ENCODE data around the gene CNIH4.
"Not testable (repeated sequence)": the region's sequence is repeated elsewhere in the genome, so short reads cannot be mapped to it uniquely, and the experiment has no call there.

The CNIH4 gene

DNA sequence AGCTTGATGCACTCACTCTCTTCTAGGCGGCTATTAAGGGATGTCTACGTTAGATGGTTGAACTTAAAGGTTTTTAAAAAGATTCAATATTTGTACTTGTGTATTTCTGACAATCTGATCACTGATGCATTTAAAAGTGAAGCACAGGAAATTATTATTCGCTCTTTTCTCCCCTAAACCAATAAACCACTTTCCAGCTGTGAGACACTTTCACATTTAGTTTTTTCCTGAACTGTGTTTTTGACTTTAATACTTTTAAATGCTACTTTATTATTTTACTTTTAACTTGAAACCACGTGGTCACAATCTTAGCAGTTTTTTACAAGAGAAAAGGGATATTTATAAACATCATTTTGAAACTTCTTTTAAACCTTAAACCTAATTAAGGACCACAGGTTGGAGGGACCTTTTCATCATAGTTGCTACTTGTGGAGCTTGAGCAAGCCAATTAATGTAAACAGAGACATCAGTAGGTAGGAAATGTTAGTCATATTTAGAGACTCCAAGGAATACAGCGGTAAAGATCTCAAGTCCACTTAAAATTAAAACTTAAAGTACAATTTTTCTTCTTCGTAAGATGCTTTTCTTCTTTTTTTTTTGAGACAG, 68.7 kb downstream of the CNIH4 start:
- Histone ChIP-seq H3K4me3 (ENCODE audit: low read depth, low read length) (no peak overlapping the region), H3K27ac (ENCODE audit: extremely low read depth, low read depth, low read length) (no peak overlapping the region), H3K36me3 (ENCODE audit: control insufficient read depth in 2 of 2, insufficient read depth in 1 of 2, low read length in 2 of 2) (peaks cover 83 to 87% of the 10 kb centered on the region in 2 experiments), H3K4me1 (ENCODE audit: control insufficient read depth, insufficient read depth, low read length) (peaks cover 12% of the 10 kb centered on the region; the same call in 1 of the 2 replicates), H3K9me3 (ENCODE audit: control insufficient read depth, insufficient read depth, low read depth, low read length) (no peaks in the 10 kb centered on the region)
- TF ChIP-seq, protein P1, sequence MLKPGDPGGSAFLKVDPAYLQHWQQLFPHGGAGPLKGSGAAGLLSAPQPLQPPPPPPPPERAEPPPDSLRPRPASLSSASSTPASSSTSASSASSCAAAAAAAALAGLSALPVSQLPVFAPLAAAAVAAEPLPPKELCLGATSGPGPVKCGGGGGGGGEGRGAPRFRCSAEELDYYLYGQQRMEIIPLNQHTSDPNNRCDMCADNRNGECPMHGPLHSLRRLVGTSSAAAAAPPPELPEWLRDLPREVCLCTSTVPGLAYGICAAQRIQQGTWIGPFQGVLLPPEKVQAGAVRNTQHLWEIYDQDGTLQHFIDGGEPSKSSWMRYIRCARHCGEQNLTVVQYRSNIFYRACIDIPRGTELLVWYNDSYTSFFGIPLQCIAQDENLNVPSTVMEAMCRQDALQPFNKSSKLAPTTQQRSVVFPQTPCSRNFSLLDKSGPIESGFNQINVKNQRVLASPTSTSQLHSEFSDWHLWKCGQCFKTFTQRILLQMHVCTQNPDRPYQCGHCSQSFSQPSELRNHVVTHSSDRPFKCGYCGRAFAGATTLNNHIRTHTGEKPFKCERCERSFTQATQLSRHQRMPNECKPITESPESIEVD (tag by site-specific recombination; IDR thresholded peaks at IDR 0.05): peak; percentile 72
- TF ChIP-seq ZFP69B (tag by site-specific recombination; IDR thresholded peaks at IDR 0.05) (no peak), PRDM1 (tag by site-specific recombination; IDR thresholded peaks at IDR 0.05) (peak; percentile 80), ZNF514 (tag by site-specific recombination; IDR thresholded peaks at IDR 0.05) (no peak), SCRT1 (tag by site-specific recombination; IDR thresholded peaks at IDR 0.05; ENCODE audit: borderline replicate concordance) (peak; percentile 52; the same call in 1 of the 2 replicates), ZNF350 (tag by site-specific recombination; IDR thresholded peaks at IDR 0.05) (no peak), SCRT2 (tag by site-specific recombination; IDR thresholded peaks at IDR 0.05) (peak; percentile 80), ZNF391 (tag by site-specific recombination; IDR thresholded peaks at IDR 0.05; ENCODE audit: borderline replicate concordance, low read depth) (no peak)
- TF ChIP-seq, protein P2, sequence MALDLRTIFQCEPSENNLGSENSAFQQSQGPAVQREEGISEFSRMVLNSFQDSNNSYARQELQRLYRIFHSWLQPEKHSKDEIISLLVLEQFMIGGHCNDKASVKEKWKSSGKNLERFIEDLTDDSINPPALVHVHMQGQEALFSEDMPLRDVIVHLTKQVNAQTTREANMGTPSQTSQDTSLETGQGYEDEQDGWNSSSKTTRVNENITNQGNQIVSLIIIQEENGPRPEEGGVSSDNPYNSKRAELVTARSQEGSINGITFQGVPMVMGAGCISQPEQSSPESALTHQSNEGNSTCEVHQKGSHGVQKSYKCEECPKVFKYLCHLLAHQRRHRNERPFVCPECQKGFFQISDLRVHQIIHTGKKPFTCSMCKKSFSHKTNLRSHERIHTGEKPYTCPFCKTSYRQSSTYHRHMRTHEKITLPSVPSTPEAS (tag by site-specific recombination; IDR thresholded peaks at IDR 0.05): no peak
- TF ChIP-seq, protein P3, sequence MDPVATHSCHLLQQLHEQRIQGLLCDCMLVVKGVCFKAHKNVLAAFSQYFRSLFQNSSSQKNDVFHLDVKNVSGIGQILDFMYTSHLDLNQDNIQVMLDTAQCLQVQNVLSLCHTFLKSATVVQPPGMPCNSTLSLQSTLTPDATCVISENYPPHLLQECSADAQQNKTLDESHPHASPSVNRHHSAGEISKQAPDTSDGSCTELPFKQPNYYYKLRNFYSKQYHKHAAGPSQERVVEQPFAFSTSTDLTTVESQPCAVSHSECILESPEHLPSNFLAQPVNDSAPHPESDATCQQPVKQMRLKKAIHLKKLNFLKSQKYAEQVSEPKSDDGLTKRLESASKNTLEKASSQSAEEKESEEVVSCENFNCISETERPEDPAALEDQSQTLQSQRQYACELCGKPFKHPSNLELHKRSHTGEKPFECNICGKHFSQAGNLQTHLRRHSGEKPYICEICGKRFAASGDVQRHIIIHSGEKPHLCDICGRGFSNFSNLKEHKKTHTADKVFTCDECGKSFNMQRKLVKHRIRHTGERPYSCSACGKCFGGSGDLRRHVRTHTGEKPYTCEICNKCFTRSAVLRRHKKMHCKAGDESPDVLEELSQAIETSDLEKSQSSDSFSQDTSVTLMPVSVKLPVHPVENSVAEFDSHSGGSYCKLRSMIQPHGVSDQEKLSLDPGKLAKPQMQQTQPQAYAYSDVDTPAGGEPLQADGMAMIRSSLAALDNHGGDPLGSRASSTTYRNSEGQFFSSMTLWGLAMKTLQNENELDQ (tag by site-specific recombination; IDR thresholded peaks at IDR 0.05; ENCODE audit: low read depth): no peak
- TF ChIP-seq, protein P4, sequence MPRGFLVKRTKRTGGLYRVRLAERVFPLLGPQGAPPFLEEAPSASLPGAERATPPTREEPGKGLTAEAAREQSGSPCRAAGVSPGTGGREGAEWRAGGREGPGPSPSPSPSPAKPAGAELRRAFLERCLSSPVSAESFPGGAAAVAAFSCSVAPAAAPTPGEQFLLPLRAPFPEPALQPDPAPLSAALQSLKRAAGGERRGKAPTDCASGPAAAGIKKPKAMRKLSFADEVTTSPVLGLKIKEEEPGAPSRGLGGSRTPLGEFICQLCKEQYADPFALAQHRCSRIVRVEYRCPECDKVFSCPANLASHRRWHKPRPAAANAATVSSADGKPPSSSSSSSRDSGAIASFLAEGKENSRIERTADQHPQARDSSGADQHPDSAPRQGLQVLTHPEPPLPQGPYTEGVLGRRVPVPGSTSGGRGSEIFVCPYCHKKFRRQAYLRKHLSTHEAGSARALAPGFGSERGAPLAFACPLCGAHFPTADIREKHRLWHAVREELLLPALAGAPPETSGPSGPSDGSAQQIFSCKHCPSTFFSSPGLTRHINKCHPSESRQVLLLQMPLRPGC (tag by site-specific recombination; IDR thresholded peaks at IDR 0.05): no peak
- ChIA-PET CTCF (interaction anchor here (1.7 kb wide), 1 partner anchor 18 kb away, joined by 7 read pairs; no protein-coding TSS in a partner anchor), POLR2A (interaction anchor here (1.1 kb wide), 1 partner anchor 9 kb away, joined by 4 read pairs; the partner anchor contains the start of gene WDR26)

DNA sequence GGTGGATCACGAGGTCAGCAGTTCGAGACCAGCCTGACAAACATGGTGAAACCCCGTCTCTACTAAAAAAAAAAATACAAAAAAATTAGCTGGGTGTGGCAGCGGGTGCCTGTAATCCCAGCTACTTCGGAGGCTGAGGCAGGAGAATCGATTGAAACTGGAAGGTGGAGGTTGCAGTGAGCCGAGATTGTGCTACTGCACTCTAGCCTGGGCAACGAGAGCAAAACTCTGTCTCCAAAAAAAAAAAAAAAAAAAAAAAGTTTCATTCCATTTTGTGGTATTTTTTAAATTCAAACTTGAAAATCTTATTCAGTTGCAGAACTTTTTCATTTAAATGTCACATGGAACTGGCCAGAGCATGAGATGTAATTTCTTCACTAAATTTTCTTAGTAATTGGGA, 70.2 kb downstream of the CNIH4 start:
- POLR2A ChIA-PET: not testable (repeated sequence)

More for the DNA sequence above, 70.2 kb downstream of the CNIH4 start:
- Histone ChIP-seq H3K4me1 (ENCODE audit: control insufficient read depth, insufficient read depth, low read length) (peaks cover 25% of the 10 kb centered on the region), H3K36me3 (ENCODE audit: control insufficient read depth in 2 of 2, insufficient read depth in 1 of 2, low read length in 2 of 2) (peaks cover 80% of the 10 kb centered on the region in 2 experiments)
- CTCF ChIA-PET: interaction anchor here (1.1 kb wide), 1 partner anchor 33 kb away, joined by 4 read pairs; no protein-coding TSS in a partner anchor
- TF ChIP-seq, protein P5, sequence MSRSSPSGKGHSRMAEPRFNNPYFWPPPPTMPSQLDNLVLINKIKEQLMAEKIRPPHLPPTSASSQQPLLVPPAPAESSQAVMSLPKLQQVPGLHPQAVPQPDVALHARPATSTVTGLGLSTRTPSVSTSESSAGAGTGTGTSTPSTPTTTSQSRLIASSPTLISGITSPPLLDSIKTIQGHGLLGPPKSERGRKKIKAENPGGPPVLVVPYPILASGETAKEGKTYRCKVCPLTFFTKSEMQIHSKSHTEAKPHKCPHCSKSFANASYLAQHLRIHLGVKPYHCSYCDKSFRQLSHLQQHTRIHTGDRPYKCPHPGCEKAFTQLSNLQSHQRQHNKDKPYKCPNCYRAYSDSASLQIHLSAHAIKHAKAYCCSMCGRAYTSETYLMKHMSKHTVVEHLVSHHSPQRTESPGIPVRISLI (tag by site-specific recombination; IDR thresholded peaks at IDR 0.05): peak; percentile 91
- H3K27ac ChIP-seq (ENCODE audit: extremely low read depth, low read depth, low read length); H3K9me3 ChIP-seq (ENCODE audit: control insufficient read depth, insufficient read depth, low read depth, low read length); H3K4me3 ChIP-seq (ENCODE audit: low read depth, low read length): not testable (repeated sequence)

All from HEK293 (cell line).